Measurements from ENCODE around the gene SPDYE1. TPM values are rescaled to one million over a fixed set of nuclear protein-coding genes. Genes with fewer than 3 reads are reported as not detected.
A peak's percentile ranks its signal among the peaks of the same experiment; 100 is the strongest.

SPDYE1 gene
- total RNA-seq, 4 donors from 2014 or later: not detected

DNA sequence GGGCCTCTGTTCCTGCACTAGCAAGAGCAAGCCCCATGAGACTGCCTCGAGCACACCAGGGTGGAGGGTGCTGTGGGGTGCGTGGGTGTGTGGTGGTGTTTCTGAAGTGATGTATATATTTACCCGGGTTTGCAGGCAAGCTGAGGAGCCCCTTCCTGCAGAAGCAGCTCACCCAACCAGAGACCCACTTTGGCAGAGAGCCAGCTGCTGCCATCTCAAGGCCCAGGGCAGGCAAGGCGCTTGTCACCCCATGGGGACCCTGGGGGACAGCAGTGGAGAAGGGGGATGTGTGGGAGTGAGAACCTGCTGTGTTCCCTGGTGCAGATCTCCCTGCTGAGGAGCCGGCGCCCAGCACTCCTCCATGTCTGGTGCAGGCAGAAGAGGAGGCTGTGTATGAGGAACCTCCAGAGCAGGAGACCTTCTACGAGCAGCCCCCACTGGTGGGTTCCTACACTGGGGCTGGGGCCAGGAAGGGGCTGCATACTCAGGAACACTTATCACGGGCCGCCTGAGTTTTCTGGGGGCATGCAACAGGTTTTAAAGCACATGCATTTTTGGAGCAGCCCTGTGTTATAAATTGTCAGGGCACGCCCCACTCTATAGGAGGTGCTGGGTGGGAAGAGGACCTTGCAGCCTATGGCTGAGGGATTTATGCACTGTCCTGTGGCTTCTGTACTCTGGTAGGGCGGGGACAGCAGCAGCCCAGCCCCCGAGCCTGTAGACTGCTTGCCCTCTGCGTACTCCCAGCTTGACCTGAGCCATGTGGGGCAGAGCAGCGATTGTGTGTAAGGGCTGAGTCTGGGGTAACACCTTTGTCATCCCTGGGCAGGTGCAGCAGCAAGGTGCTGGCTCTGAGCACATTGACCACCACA is 61.8 kb downstream of the SPDYE1 start:
- no peaks in the 10 kb centered on the region for H3K9me3 ChIP-seq
- DNase-seq: no peak
- peak overlapping the region in 3 of 4 donors; percentile 76 to 85 (median 84) for H3K27ac ChIP-seq
- H3K36me3 ChIP-seq: peaks cover 47 to 86% (median 70%) of the 10 kb centered on the region in 3 donors
- H3K27me3 ChIP-seq: no peaks in the 10 kb centered on the region
- WGBS, 2 donors: 92% methylated on average over 3 of the region's 14 CpGs; no CpG with 5 or more reads in 1 of the 2 donors
- H3K4me1 ChIP-seq: peaks cover 15 to 52% (median 25%) of the 10 kb centered on the region in 3 donors
- no peak overlapping the region for H3K4me3 ChIP-seq
- intact Hi-C loops (cut with DNase I): no loop called here
- no peak for TF ChIP-seq POLR2A (IDR thresholded peaks at IDR 0.05)
- TF ChIP-seq, protein P1, sequence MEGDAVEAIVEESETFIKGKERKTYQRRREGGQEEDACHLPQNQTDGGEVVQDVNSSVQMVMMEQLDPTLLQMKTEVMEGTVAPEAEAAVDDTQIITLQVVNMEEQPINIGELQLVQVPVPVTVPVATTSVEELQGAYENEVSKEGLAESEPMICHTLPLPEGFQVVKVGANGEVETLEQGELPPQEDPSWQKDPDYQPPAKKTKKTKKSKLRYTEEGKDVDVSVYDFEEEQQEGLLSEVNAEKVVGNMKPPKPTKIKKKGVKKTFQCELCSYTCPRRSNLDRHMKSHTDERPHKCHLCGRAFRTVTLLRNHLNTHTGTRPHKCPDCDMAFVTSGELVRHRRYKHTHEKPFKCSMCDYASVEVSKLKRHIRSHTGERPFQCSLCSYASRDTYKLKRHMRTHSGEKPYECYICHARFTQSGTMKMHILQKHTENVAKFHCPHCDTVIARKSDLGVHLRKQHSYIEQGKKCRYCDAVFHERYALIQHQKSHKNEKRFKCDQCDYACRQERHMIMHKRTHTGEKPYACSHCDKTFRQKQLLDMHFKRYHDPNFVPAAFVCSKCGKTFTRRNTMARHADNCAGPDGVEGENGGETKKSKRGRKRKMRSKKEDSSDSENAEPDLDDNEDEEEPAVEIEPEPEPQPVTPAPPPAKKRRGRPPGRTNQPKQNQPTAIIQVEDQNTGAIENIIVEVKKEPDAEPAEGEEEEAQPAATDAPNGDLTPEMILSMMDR (IDR thresholded peaks at IDR 0.05): no peak

Other genes with a start within 250 kb of the SPDYE1 start
- 10 to 100 TPM; 34.2 to 83.2 (median 60.4) TPM for gene BLVRA, start 239.2 kb upstream of the SPDYE1 start, total RNA-seq
- gene MRPS24, start 128.4 kb upstream of the SPDYE1 start, total RNA-seq: 100 to 1,000 TPM in 3 of 4 donors, 10 to 100 TPM in 1; 86.0 to 144 (median 117) TPM
- gene URGCP, start 91.3 kb upstream of the SPDYE1 start, total RNA-seq: 10 to 100 TPM; 18.3 to 22.8 (median 21.1) TPM
- 10 to 100 TPM in 1 of 4 donors, 1 to 10 TPM in 3; 8.8 to 10.9 (median 9.5) TPM for gene UBE2D4, start 71.5 kb upstream of the SPDYE1 start, total RNA-seq
- 100 to 1,000 TPM; 185 to 337 (median 225) TPM for gene DBNL, start 46.8 kb downstream of the SPDYE1 start, total RNA-seq
- 1 to 10 TPM in 2 of 4 donors, under 1 TPM in 1, not detected in 1; 0.57 to 1.6 (median 1.3) TPM for gene PGAM2, start 67.7 kb downstream of the SPDYE1 start, total RNA-seq
- gene POLM, start 84.6 kb downstream of the SPDYE1 start, total RNA-seq: 10 to 100 TPM; 24.1 to 45.9 (median 24.8) TPM
- gene AEBP1, start 106.4 kb downstream of the SPDYE1 start, total RNA-seq: 10 to 100 TPM in 2 of 4 donors, 1 to 10 TPM in 2; 4.6 to 83.9 (median 25.2) TPM
- 100 to 1,000 TPM in 1 of 4 donors, 10 to 100 TPM in 3; 71.2 to 164 (median 89.5) TPM for gene POLD2, start 125.7 kb downstream of the SPDYE1 start, total RNA-seq
- not detected for gene MYL7, start 143.4 kb downstream of the SPDYE1 start, total RNA-seq
- under 1 TPM in 1 of 4 donors, not detected in 3; 0.38 TPM for gene GCK, start 191.5 kb downstream of the SPDYE1 start, total RNA-seq
- gene YKT6, start 203.1 kb downstream of the SPDYE1 start, total RNA-seq: 10 to 100 TPM; 56.3 to 91.8 (median 65.1) TPM